ENCODE data around the gene CEP290. TPM values are rescaled to one million over a fixed set of nuclear protein-coding genes. Genes with fewer than 3 reads are reported as not detected.
A peak's percentile ranks its signal among the peaks of the same experiment; 100 is the strongest.

CEP290 gene, protein sequence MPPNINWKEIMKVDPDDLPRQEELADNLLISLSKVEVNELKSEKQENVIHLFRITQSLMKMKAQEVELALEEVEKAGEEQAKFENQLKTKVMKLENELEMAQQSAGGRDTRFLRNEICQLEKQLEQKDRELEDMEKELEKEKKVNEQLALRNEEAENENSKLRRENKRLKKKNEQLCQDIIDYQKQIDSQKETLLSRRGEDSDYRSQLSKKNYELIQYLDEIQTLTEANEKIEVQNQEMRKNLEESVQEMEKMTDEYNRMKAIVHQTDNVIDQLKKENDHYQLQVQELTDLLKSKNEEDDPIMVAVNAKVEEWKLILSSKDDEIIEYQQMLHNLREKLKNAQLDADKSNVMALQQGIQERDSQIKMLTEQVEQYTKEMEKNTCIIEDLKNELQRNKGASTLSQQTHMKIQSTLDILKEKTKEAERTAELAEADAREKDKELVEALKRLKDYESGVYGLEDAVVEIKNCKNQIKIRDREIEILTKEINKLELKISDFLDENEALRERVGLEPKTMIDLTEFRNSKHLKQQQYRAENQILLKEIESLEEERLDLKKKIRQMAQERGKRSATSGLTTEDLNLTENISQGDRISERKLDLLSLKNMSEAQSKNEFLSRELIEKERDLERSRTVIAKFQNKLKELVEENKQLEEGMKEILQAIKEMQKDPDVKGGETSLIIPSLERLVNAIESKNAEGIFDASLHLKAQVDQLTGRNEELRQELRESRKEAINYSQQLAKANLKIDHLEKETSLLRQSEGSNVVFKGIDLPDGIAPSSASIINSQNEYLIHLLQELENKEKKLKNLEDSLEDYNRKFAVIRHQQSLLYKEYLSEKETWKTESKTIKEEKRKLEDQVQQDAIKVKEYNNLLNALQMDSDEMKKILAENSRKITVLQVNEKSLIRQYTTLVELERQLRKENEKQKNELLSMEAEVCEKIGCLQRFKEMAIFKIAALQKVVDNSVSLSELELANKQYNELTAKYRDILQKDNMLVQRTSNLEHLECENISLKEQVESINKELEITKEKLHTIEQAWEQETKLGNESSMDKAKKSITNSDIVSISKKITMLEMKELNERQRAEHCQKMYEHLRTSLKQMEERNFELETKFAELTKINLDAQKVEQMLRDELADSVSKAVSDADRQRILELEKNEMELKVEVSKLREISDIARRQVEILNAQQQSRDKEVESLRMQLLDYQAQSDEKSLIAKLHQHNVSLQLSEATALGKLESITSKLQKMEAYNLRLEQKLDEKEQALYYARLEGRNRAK (N-terminal part only)
- 5.4 TPM for polyA plus RNA-seq (2012; ENCODE audit: low read depth, missing spikeins)

DNA sequence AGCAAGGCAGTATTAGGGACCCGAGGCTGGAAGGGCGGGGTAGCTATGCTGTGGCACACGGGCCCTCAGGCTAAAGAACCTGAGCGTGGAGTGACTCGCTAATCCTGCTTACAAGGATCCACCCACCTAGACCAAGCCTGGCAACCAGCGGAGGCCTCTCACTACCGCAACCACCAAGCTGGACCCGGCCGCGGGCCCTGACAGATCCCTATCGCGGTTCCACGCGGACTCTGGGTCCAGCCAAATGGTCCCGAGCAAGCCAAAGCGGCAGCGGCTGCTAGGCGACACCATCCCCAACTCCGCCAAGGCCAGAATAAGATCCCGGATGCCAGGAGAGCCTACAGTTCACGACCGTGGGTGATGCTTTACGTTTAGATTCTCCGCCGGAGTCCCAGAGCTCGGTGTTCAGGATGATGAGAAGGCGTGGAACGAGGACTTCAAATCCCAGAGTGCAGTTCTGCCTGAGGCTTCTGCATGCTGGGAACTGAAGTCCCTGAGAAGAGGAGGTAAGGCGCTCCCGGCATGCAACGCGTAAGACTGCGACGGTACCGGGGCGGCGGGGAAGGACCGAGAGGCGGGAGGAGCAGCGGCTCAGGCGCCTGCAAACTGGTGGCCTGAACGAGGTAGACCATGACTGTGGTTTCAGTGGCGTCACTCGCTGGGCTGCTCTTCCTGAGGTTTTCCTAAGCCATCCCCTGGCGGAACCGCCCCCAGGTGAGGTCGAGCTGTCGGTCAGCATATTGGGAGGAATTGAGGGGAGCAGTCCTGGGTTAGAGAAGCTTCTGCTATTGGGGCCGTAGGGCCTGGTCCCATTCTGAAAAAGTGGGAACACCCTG lies at the start of gene CEP290, which contains the start of gene TMTC3:
CEP290 (minus strand) TSS at position 315 of the 836 bp plus-strand sequence. CDS start 781 bp downstream, outside the sequence.
TMTC3 (plus strand) TSS at position 534 of the 836 bp plus-strand sequence. CDS start 6,009 bp downstream, outside the sequence.
- DNase-seq (ENCODE audit: insufficient read length, low spot score), result peak; percentile 49
- peak; percentile 94 for FAIRE-seq
- peak; percentile 59 for TF ChIP-seq POLR2A (IDR thresholded peaks at IDR 0.05; ENCODE audit: low read depth, low read length)
- peak; percentile 38; the same call in 1 of the 2 replicates for TF ChIP-seq TAF1 (IDR thresholded peaks at IDR 0.05; ENCODE audit: low read depth, low read length)
- peak; percentile 60 for TF ChIP-seq POLR2AphosphoS5 (IDR thresholded peaks at IDR 0.05; ENCODE audit: low read depth, low read length)
- TF ChIP-seq PAX5 (IDR thresholded peaks at IDR 0.05; ENCODE audit: insufficient read depth, low read length, severe bottlenecking), result peak; percentile 11
- no peak; the same call in 1 of the 2 replicates for TF ChIP-seq POU2F2 (IDR thresholded peaks at IDR 0.05; ENCODE audit: low read depth, low read length)
- TF ChIP-seq SPI1 (IDR thresholded peaks at IDR 0.05; ENCODE audit: low read depth, low read length), result no peak

DNA sequence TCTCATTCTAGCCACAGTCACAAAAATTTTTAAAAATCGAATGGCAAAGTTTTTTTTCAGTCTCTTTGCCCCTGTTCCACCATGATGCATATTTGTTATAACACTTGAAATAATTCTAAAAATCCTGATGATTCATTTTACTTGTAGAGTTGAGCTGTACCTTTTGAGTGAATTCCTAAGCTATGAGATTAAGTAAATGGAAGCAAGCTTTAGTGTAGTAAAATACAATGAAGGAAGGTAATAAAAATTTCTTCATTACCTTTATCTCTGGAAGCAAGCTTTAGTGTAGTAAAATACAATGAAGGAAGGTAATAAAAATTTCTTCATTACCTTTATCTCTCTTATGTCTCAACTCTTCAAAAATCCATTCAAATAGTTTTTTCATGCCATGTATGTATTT lies 46.3 kb upstream of the CEP290 start:
- TF ChIP-seq PAX5 (IDR thresholded peaks at IDR 0.05; ENCODE audit: insufficient read depth, low read length, severe bottlenecking), result no peak
- no peak for TF ChIP-seq POU2F2 (IDR thresholded peaks at IDR 0.05; ENCODE audit: low read depth, low read length)
- no peak for TF ChIP-seq POLR2AphosphoS5 (IDR thresholded peaks at IDR 0.05; ENCODE audit: low read depth, low read length)
- no peak for TF ChIP-seq POLR2A (IDR thresholded peaks at IDR 0.05; ENCODE audit: low read depth, low read length)
- no peak for TF ChIP-seq SPI1 (IDR thresholded peaks at IDR 0.05; ENCODE audit: low read depth, low read length)
- TF ChIP-seq TAF1 (IDR thresholded peaks at IDR 0.05; ENCODE audit: low read depth, low read length), result no peak
- FAIRE-seq (no peak), DNase-seq (ENCODE audit: insufficient read length, low spot score) (no peak)

DNA sequence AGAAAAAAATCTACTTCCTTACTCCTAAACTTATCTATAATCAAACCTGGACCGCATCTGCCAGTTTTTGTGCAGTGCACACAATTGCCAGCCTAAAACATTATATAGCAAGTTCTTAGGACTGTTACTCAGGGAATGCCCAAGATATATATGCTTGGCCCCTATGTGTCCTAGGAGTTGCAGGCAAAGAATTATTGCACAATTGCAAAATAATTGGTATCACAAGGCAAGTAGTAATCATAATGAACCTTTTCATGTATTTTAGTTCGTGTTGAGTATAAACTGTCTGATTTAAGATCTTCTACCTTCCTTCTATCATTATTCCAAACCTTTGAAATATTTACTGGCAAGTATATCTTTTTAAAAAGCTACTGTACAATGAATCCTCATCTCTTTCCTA lies 45.7 kb upstream of the CEP290 start:
- no peak for FAIRE-seq
- no peak for DNase-seq (ENCODE audit: insufficient read length, low spot score)
- TF ChIP-seq POU2F2 (IDR thresholded peaks at IDR 0.05; ENCODE audit: low read depth, low read length), result no peak
- no peak for TF ChIP-seq POLR2AphosphoS5 (IDR thresholded peaks at IDR 0.05; ENCODE audit: low read depth, low read length)
- no peak for TF ChIP-seq SPI1 (IDR thresholded peaks at IDR 0.05; ENCODE audit: low read depth, low read length)
- TF ChIP-seq POLR2A (IDR thresholded peaks at IDR 0.05; ENCODE audit: low read depth, low read length), result no peak
- no peak for TF ChIP-seq PAX5 (IDR thresholded peaks at IDR 0.05; ENCODE audit: insufficient read depth, low read length, severe bottlenecking)
- no peak for TF ChIP-seq TAF1 (IDR thresholded peaks at IDR 0.05; ENCODE audit: low read depth, low read length)

DNA sequence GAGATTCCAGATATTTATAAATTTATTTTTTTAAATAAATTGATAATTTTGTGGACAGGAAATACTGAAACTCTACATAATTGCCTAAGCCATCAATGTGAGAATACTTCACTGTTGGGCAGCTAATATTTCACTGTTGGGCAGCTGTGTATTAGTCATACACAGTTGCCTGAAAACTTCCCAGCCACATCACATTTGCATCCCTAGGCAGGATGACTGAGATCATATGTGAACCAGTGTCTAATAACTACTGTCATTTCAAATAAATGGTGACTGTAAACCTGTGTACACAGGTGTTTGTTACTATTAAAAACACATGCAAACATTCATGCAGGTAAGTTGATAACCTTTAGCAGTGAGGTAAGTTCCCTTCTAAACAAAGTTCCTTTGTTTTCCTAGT lies 44.1 kb upstream of the CEP290 start:
- TF ChIP-seq PAX5 (IDR thresholded peaks at IDR 0.05; ENCODE audit: insufficient read depth, low read length, severe bottlenecking) (no peak), TAF1 (IDR thresholded peaks at IDR 0.05; ENCODE audit: low read depth, low read length) (no peak), POU2F2 (IDR thresholded peaks at IDR 0.05; ENCODE audit: low read depth, low read length) (no peak), POLR2AphosphoS5 (IDR thresholded peaks at IDR 0.05; ENCODE audit: low read depth, low read length) (no peak), SPI1 (IDR thresholded peaks at IDR 0.05; ENCODE audit: low read depth, low read length) (no peak), POLR2A (IDR thresholded peaks at IDR 0.05; ENCODE audit: low read depth, low read length) (no peak)
- no peak for DNase-seq (ENCODE audit: insufficient read length, low spot score)

DNA sequence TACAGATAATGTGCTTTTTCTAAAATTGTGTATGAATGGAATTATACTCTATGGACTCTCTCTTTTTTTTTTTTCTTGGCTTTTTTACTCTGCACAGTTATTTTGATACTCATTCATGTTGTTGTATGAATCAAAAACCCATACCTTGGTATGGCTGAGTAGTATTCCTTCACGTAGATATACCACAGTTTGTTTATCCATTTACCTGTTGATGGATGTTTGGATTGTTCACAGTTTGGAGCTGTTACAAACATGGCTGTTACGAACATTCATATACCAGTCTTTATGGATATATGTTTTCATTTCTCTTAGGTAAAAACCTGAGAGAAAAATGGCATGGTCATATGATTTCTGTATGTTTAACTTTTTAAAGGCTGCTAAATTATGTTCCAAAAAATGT lies 43.4 kb upstream of the CEP290 start:
- FAIRE-seq (peak; percentile 13), DNase-seq (ENCODE audit: insufficient read length, low spot score) (no peak)
- TF ChIP-seq POU2F2 (IDR thresholded peaks at IDR 0.05; ENCODE audit: low read depth, low read length), result no peak
- no peak for TF ChIP-seq TAF1 (IDR thresholded peaks at IDR 0.05; ENCODE audit: low read depth, low read length)
- TF ChIP-seq PAX5 (IDR thresholded peaks at IDR 0.05; ENCODE audit: insufficient read depth, low read length, severe bottlenecking), result no peak
- TF ChIP-seq POLR2A (IDR thresholded peaks at IDR 0.05; ENCODE audit: low read depth, low read length), result no peak
- no peak for TF ChIP-seq POLR2AphosphoS5 (IDR thresholded peaks at IDR 0.05; ENCODE audit: low read depth, low read length)
- TF ChIP-seq SPI1 (IDR thresholded peaks at IDR 0.05; ENCODE audit: low read depth, low read length), result no peak

More for the DNA sequence above, 44.1 kb upstream of the CEP290 start:
- FAIRE-seq, result peak; percentile 43

DNA sequence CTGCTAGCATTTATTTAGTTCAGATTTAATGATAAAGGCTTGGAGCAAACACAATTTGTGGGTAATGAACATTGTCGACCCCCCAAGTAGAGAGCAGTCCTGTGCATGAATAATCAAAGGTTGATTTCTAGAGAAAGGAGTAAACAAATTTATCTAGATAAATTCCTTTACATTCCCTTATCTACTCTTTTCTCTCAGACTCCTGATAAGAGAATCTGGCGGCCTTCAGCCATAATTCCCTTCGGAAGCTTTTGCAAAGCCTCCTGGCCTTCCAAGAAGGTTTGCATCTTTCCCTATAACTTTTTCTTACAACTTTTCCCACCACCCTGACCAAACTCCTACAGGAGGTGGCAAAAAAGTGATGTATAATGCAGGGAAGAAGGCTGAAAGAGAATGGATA lies 42.3 kb upstream of the CEP290 start:
- no peak for DNase-seq (ENCODE audit: insufficient read length, low spot score)
- TF ChIP-seq TAF1 (IDR thresholded peaks at IDR 0.05; ENCODE audit: low read depth, low read length), result no peak
- FAIRE-seq, result no peak

DNA sequence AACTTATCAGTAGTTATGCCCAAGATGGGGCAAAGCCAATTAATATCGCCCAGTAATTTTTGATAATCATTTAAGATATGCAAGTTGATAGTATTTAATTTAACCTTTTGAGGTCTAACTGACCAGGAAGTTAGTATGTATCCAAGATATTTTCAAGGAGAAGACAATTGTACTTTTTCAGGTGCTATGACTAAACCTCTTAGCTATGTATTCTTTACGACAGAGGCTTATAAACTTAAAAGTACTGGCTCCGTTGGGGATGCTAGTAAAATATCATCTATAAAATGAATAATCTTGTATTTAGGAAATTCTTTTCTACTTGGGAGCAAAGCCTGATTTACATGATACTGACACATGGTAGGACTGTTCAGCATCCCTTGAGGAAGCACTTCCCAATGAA lies 40.5 kb upstream of the CEP290 start:
- no peak for FAIRE-seq
- TF ChIP-seq TAF1 (IDR thresholded peaks at IDR 0.05; ENCODE audit: low read depth, low read length) (no peak), POU2F2 (IDR thresholded peaks at IDR 0.05; ENCODE audit: low read depth, low read length) (no peak), PAX5 (IDR thresholded peaks at IDR 0.05; ENCODE audit: insufficient read depth, low read length, severe bottlenecking) (no peak), POLR2AphosphoS5 (IDR thresholded peaks at IDR 0.05; ENCODE audit: low read depth, low read length) (no peak), POLR2A (IDR thresholded peaks at IDR 0.05; ENCODE audit: low read depth, low read length) (no peak), SPI1 (IDR thresholded peaks at IDR 0.05; ENCODE audit: low read depth, low read length) (no peak)
- no peak for DNase-seq (ENCODE audit: insufficient read length, low spot score)

DNA sequence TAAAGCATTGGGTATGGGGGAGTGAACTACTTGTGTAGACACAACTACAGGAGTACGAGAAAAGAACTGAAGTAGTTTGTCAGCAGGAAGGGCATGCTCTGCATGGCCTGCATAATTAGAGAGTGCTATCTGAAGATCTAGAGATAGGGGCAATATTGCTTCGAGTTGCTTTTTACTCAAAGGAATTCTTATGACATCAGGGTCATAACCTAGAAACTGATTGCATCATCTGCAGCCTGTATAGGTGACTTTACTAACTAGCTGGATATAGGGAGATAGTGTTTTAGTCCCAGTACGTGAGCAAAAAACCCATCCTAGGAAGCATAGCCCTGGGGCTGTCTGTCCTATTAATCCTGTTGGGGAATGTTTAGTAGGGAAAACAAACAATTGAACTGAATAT lies 40.0 kb upstream of the CEP290 start:
- FAIRE-seq (no peak), DNase-seq (ENCODE audit: insufficient read length, low spot score) (no peak)
- TF ChIP-seq TAF1 (IDR thresholded peaks at IDR 0.05; ENCODE audit: low read depth, low read length) (no peak), POU2F2 (IDR thresholded peaks at IDR 0.05; ENCODE audit: low read depth, low read length) (no peak), POLR2A (IDR thresholded peaks at IDR 0.05; ENCODE audit: low read depth, low read length) (no peak), SPI1 (IDR thresholded peaks at IDR 0.05; ENCODE audit: low read depth, low read length) (no peak), PAX5 (IDR thresholded peaks at IDR 0.05; ENCODE audit: insufficient read depth, low read length, severe bottlenecking) (no peak), POLR2AphosphoS5 (IDR thresholded peaks at IDR 0.05; ENCODE audit: low read depth, low read length) (no peak)

All from GM12891 (cell line).